PC-9 (cell line): ENCODE measurements around the gene CLTCL1. TPM values are rescaled to one million over a fixed set of nuclear protein-coding genes. Genes with fewer than 3 reads are reported as not detected.

Source experiments
- BruUV-seq: library from RNA; stranded (reverse); fragments of 400-500 nt; replicated peaks from 2 replicates; lab custom pipeline; 2021; lab: Mats Ljungman, UMichigan
- CTCF ChIA-PET: fragments of 300-600 bp; sonication (Branson Sonifier 250); formaldehyde crosslinking; loops from one replicate; lab custom pipeline; 2022; ENCODE audit warnings: antibody characterized with exemption; lab: Charles Lee
- POLR2A ChIA-PET: fragments of 300-600 bp; sonication (Branson Sonifier 250); formaldehyde crosslinking; loops from one replicate; lab custom pipeline; 2022; ENCODE audit warnings: antibody characterized with exemption; ENCODE audit not compliant: unreplicated experiment; lab: Charles Lee
- DNase-seq, 2 experiments: peaks; one replicate each; pipeline versions ENCODE4 v3.0.0 to v3.0.0-alpha.2; 2015 to 2022; ENCODE audit warnings: mixed read lengths in 1 of 2
- H2AFZ ChIP-seq: fragments of 200-600 bp; sonication (generic); 2 replicates; pipeline ENCODE4 v1.8.1; 2017; ENCODE audit warnings: antibody characterized with exemption
- H3F3A ChIP-seq: fragments of 200-600 bp; sonication (generic); 2 replicates; pipeline ENCODE4 v1.8.1; 2017; ENCODE audit warnings: antibody characterized with exemption, mild to moderate bottlenecking, low read depth; ENCODE audit not compliant: insufficient read depth
- H3K27ac ChIP-seq: fragments of 200-600 bp; sonication (generic); 2 replicates; pipeline ENCODE4 v1.6.1; 2016; ENCODE audit warnings: mixed run types
- H3K27me3 ChIP-seq: fragments of 200-600 bp; sonication (generic); 2 replicates; pipeline ENCODE4 v1.6.1; 2016; ENCODE audit warnings: low read depth, mixed run types; ENCODE audit not compliant: insufficient read depth
- H3K36me3 ChIP-seq: fragments of 200-600 bp; sonication (generic); 2 replicates; pipeline ENCODE4 v1.6.1; 2016; ENCODE audit warnings: low read depth, mixed run types
- H3K4me1 ChIP-seq: fragments of 200-600 bp; sonication (generic); replicated peaks from 2 replicates; pipeline ENCODE4 v1.6.1; 2016; ENCODE audit warnings: mixed run types; ENCODE audit not compliant: insufficient read depth
- H3K4me2 ChIP-seq: fragments of 200-600 bp; sonication (generic); 2 replicates; pipeline ENCODE4 v1.6.1; 2017; ENCODE audit warnings: mixed run types
- H3K4me3 ChIP-seq: fragments of 200-600 bp; sonication (generic); 2 replicates; pipeline ENCODE4 v1.6.1; 2016; ENCODE audit warnings: mixed run types
- H3K79me2 ChIP-seq: fragments of 200-600 bp; sonication (generic); 2 replicates; pipeline ENCODE4 v1.6.1; 2017; ENCODE audit warnings: low read depth, mixed run types
- H3K9me2 ChIP-seq: fragments of 200-600 bp; sonication (generic); 2 replicates; pipeline ENCODE4 v1.8.1; 2017; ENCODE audit warnings: mild to moderate bottlenecking; ENCODE audit not compliant: insufficient read depth
- H3K9me3 ChIP-seq: fragments of 200-600 bp; sonication (generic); 2 replicates; pipeline ENCODE4 v1.8.1; 2016; ENCODE audit warnings: low read depth; ENCODE audit not compliant: insufficient read depth
- H4K20me1 ChIP-seq: fragments of 200-600 bp; sonication (generic); 2 replicates; pipeline ENCODE4 v1.8.1; 2017; ENCODE audit not compliant: insufficient read depth
- EZH2 ChIP-seq: fragments of 200-600 bp; sonication (generic); IDR thresholded peaks from 2 replicates; pipeline ENCODE4 v1.8.0; 2017; ENCODE audit warnings: antibody characterized with exemption, low read depth
- intact Hi-C: fragments of 100-400 bp; cut with micrococcal nuclease; formaldehyde crosslinking; loops from one replicate; pipeline ENCODE4 v1.10.0; 2022; ENCODE audit not compliant: unreplicated experiment
- total RNA-seq: library from RNA; stranded (reverse); gene quantifications from 2 replicates; pipeline ENCODE4 v1.2.3, GENCODE V29; 2021
- TF ChIP-seq, protein P1 (sequence below): fragments of 200-600 bp; sonication (generic); conservative IDR thresholded peaks from 2 replicates; pipeline ENCODE4 v1.6.1; 2017; ENCODE audit warnings: mixed run types, antibody characterized with exemption, mild to moderate bottlenecking, moderate library complexity

CLTCL1 gene
- total RNA-seq, 1 experiment from 2014 or later = 7.2 TPM

DNA sequence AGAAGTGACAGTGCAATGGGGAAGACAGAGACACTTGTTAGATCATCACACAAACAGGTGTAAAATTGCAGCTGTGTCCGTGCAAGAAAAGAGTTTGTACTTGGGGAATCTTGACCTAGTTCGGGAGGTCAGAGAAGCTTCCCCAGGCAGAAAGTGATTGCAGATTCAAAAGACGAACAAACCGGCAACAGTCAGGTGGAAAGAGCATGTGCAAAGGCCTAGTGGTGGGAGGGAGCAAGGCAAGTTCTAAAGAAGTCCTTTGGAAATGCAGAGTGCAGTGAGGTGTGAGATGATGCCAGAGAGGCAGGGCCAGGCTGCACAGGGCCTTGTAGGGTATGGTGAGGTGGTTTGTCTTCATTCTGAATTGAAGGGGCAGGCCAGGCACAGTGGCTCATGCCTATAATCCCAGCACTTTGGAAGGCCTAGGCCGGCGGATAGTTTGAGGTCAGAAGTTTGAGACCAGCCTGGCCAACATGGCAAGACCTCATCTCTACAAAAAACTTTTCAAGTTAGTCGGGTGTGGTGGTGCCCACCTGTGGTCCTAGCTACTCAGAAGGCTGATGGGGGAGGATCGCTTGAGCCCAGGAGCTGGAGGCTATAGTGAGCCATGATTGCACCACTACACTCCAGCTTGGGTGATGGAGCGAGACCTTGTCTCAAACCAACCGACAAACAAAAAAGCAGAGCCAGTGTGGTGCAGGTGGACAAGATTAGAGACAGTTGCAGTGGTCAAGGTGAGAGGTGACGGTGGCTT is 145.1 kb downstream of the CLTCL1 start:
- peaks cover 21% of the 10 kb centered on the region for H3K79me2 ChIP-seq
- DNase-seq = no peak
- H3K27ac ChIP-seq = no peak overlapping the region
- BruUV-seq = no TSS peak
- peaks cover 2% of the 10 kb centered on the region; the same call in 1 of the 2 replicates for H3K36me3 ChIP-seq
- TF ChIP-seq, protein P1, sequence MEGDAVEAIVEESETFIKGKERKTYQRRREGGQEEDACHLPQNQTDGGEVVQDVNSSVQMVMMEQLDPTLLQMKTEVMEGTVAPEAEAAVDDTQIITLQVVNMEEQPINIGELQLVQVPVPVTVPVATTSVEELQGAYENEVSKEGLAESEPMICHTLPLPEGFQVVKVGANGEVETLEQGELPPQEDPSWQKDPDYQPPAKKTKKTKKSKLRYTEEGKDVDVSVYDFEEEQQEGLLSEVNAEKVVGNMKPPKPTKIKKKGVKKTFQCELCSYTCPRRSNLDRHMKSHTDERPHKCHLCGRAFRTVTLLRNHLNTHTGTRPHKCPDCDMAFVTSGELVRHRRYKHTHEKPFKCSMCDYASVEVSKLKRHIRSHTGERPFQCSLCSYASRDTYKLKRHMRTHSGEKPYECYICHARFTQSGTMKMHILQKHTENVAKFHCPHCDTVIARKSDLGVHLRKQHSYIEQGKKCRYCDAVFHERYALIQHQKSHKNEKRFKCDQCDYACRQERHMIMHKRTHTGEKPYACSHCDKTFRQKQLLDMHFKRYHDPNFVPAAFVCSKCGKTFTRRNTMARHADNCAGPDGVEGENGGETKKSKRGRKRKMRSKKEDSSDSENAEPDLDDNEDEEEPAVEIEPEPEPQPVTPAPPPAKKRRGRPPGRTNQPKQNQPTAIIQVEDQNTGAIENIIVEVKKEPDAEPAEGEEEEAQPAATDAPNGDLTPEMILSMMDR = no peak
- no peak for TF ChIP-seq EZH2
- H2AFZ ChIP-seq = no peak overlapping the region
- no peak overlapping the region for H3K4me2 ChIP-seq
- ChIA-PET CTCF (no interaction called here), POLR2A (no interaction called here)
- no peak overlapping the region for H3K4me3 ChIP-seq
- H3F3A ChIP-seq = peaks cover 4% of the 10 kb centered on the region; the same call in 1 of the 2 replicates
- no peaks in the 10 kb centered on the region for H3K9me2 ChIP-seq
- H3K27me3 ChIP-seq = no peaks in the 10 kb centered on the region; the same call in 1 of the 2 replicates
- intact Hi-C loops = no loop called here
- no peaks in the 10 kb centered on the region for H4K20me1 ChIP-seq
- H3K4me1 ChIP-seq = peaks cover 5% of the 10 kb centered on the region; the same call in 1 of the 2 replicates
- no peaks in the 10 kb centered on the region for H3K9me3 ChIP-seq

DNA sequence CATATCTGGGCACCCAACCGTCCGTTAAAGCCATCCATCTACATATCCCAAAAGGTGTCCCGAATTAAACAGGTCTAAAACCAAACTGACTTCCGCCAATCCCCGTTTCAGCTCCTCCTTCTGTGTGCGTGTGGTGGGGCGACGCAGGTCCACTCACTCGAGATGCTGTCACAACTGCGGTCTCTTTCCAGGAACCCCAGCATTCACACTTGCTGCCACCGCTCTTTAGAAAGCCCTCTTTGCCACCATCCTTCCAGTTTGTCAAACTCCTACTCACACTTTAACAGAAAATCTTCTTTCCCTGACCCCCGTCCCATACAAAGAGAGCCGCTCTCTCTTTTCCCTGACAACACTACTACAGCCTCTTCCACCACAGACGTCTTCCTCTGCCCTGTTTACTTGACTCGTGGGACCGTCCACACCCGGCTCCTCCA is 147.5 kb downstream of the CLTCL1 start:
- DNase-seq = no peak

DNA sequence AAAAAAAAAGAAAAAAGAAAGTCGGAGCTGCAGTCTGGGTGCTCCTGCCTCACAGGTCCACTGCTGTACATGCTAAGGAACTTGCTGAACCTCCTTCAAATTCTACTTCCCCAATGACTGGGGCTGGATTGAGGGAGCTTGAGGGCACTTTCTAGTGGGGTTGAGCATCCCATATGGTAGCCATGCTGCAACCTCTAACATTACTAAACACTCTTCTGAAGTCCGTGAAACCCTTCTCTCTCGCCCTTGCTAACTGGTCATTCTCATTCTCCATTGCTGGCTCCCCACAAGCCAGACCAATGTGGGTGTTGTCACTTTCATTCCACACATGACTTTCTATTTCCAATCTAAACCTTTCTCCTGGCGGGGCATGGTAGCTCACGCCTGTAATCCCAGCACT is 148.3 kb downstream of the CLTCL1 start:
- Histone ChIP-seq H3K4me2 (peak overlapping the region; percentile 90), H3K4me3 (peak overlapping the region; percentile 98), H3K36me3 (peaks cover 3% of the 10 kb centered on the region), H2AFZ (peak overlapping the region; percentile 93; the same call in 1 of the 2 replicates), H3F3A (peaks cover 4% of the 10 kb centered on the region; the same call in 1 of the 2 replicates), H4K20me1 (no peaks in the 10 kb centered on the region), H3K9me2 (no peaks in the 10 kb centered on the region), H3K79me2 (peaks cover 21% of the 10 kb centered on the region), H3K27me3 (no peaks in the 10 kb centered on the region), H3K27ac (no peak overlapping the region), H3K9me3 (no peaks in the 10 kb centered on the region), H3K4me1 (peaks cover 5% of the 10 kb centered on the region; the same call in 1 of the 2 replicates)
- BruUV-seq = no TSS peak
- TF ChIP-seq, protein P1 = no peak
- TF ChIP-seq EZH2 = no peak
- no peak for DNase-seq
- intact Hi-C loops = no loop called here
- ChIA-PET CTCF (interaction anchor here (0.7 kb wide), 1 partner anchor 39 kb away, joined by 9 read pairs; no protein-coding TSS in a partner anchor), POLR2A (interaction anchor here (0.7 kb wide), 1 partner anchor 993 kb away, joined by 3 read pairs; the partner anchor contains the start of gene USP18)

More for the DNA sequence above, 147.5 kb downstream of the CLTCL1 start:
- Histone ChIP-seq H3F3A (peaks cover 4% of the 10 kb centered on the region; the same call in 1 of the 2 replicates), H3K4me3 (peak overlapping the region; percentile 98), H3K27ac (no peak overlapping the region), H3K79me2 (peaks cover 21% of the 10 kb centered on the region), H3K4me2 (peak overlapping the region; percentile 90), H3K36me3 (peaks cover 3% of the 10 kb centered on the region; the same call in 1 of the 2 replicates), H4K20me1 (no peaks in the 10 kb centered on the region), H3K9me3 (no peaks in the 10 kb centered on the region), H2AFZ (peak overlapping the region; percentile 93), H3K27me3 (no peaks in the 10 kb centered on the region), H3K9me2 (no peaks in the 10 kb centered on the region), H3K4me1 (peaks cover 5% of the 10 kb centered on the region; the same call in 1 of the 2 replicates)
- CTCF ChIA-PET = interaction anchor here (0.5 to 1.4 kb wide), 5 partner anchors 23 to 486 kb away, joined by 3 to 4 read pairs (median 3); partner anchors contain the start of gene SLC25A1
- POLR2A ChIA-PET = interaction anchor here (0.6 kb wide), 1 partner anchor 34 kb away, joined by 3 read pairs; the partner anchor contains the start of gene SLC25A1
- TF ChIP-seq, protein P1 = no peak
- TF ChIP-seq EZH2 = no peak
- BruUV-seq = TSS peak; percentile 57
- intact Hi-C loops = loop anchor here (1.0 kb wide), 1 partner anchor 486 kb away; no protein-coding TSS in a partner anchor
